K562 (cell line): ENCODE data around the gene C1orf105. TPM values are rescaled to one million over a fixed set of nuclear protein-coding genes. Genes with fewer than 3 reads are reported as not detected.
A peak's percentile ranks its signal among the peaks of the same experiment; 100 is the strongest.

Source experiments
- ATAC-seq: fragments of 200-7000 bp; cut with Tn5 transposase; 3 replicates; pipeline ENCODE4 v1.9.1; 2020; ENCODE audit warnings: moderate library complexity
- BruUV-seq: library from RNA; stranded (reverse); fragments of 400-500 nt; replicated peaks from 2 replicates; lab custom pipeline; 2021; lab: Mats Ljungman, UMichigan
- CTCF ChIA-PET: fragments of 300-600 bp; formaldehyde crosslinking; extraction: SDS; loops from one replicate; lab custom pipeline; 2021; ENCODE audit warnings: low intra/inter-chr PET ratio; lab: Yijun Ruan, JAX
- POLR2A ChIA-PET: fragments of 300-600, 350-650 bp; sonication (Branson Sonifier 250); formaldehyde crosslinking; extraction: SDS; loops from one replicate; lab custom pipeline; 2021; ENCODE audit warnings: antibody characterized with exemption, inconsistent platforms; lab: Yijun Ruan, JAX
- DNase-seq, 4 experiments: peaks; one replicate each; pipeline versions ENCODE4 v3.0.0 to v3.0.0-alpha.2; 2011 to 2018; ENCODE audit warnings: low spot score in 3 of 4, mixed read lengths in 3 of 4; ENCODE audit errors: extremely low read depth in 1 of 4
- FAIRE-seq: peaks from 2 replicates; lab custom pipeline; 2011; peaks lifted over from hg19 to GRCh38; lab: Jason Lieb, UNC
- H2AFZ ChIP-seq: 2 replicates; pipeline ENCODE4 v1.6.0; 2011; ENCODE audit warnings: low read depth, low read length, control low read depth, inconsistent platforms
- H3K27ac ChIP-seq: fragments of 200-600 bp; 3 replicates; pipeline ENCODE4 v1.8.0; 2011; ENCODE audit warnings: low read depth, mild to moderate bottlenecking, control low read depth, inconsistent platforms, low read length, moderate library complexity, mixed read lengths; ENCODE audit errors: extremely low read depth
- H3K27me3 ChIP-seq, 2 experiments: fragments of 300-600 bp in 1 of 2; 2 replicates in 1 of 2; 3 replicates in 1 of 2; pipeline versions ENCODE4 v1.6.0 to v1.8.0; 2011; ENCODE audit warnings: inconsistent platforms in 2 of 2, low read length in 2 of 2, mild to moderate bottlenecking in 1 of 2, mixed read lengths in 1 of 2, moderate library complexity in 1 of 2; ENCODE audit not compliant: control insufficient read depth in 2 of 2, insufficient read depth in 2 of 2
- H3K36me3 ChIP-seq: fragments of 300-600 bp; 3 replicates; pipeline ENCODE4 v1.8.0; 2011; ENCODE audit warnings: mild to moderate bottlenecking, low read length, inconsistent platforms; ENCODE audit not compliant: control insufficient read depth, insufficient read depth
- H3K4me1 ChIP-seq, 2 experiments: fragments of 200-600 bp in 1 of 2; replicated peaks in 1 of 2; 2 replicates in 1 of 2; 3 replicates in 1 of 2; pipeline versions ENCODE4 v1.5.1 to v1.8.0; 2011; ENCODE audit warnings: inconsistent platforms in 2 of 2, low read length in 2 of 2, mild to moderate bottlenecking in 1 of 2, mixed read lengths in 1 of 2, moderate library complexity in 1 of 2; ENCODE audit not compliant: control insufficient read depth in 2 of 2, insufficient read depth in 2 of 2
- H3K4me2 ChIP-seq: 2 replicates; pipeline ENCODE4 v1.6.1; 2011; ENCODE audit warnings: low read length, control low read depth, inconsistent platforms, mixed read lengths; ENCODE audit not compliant: insufficient read depth
- H3K4me3 ChIP-seq: fragments of 200-600 bp; sonication (generic), shearing (Covaris generic); 2 replicates; pipeline ENCODE4 v1.5.1; 2016; ENCODE audit warnings: control low read depth, inconsistent platforms
- H3K79me2 ChIP-seq: fragments of 200-600 bp; 3 replicates; pipeline ENCODE4 v1.8.0; 2011; ENCODE audit warnings: low read length, inconsistent platforms; ENCODE audit not compliant: control insufficient read depth, insufficient read depth
- H3K9ac ChIP-seq, 2 experiments: 2 replicates each; pipeline versions ENCODE4 v1.6.0 to v1.6.1; 2011; ENCODE audit warnings: low read depth in 2 of 2, low read length in 2 of 2, control low read depth in 1 of 2, inconsistent platforms in 1 of 2, mild to moderate bottlenecking in 1 of 2, mixed read lengths in 1 of 2; ENCODE audit not compliant: insufficient read depth in 1 of 2
- H3K9me1 ChIP-seq: one replicate; pipeline ENCODE4 v1.6.0; 2011; ENCODE audit warnings: inconsistent platforms, mild to moderate bottlenecking, low read length, moderate library complexity; ENCODE audit not compliant: control insufficient read depth, insufficient read depth
- H3K9me3 ChIP-seq: replicated peaks from 2 replicates; pipeline ENCODE4 v1.5.1; 2011; ENCODE audit warnings: low read depth, low read length, inconsistent platforms; ENCODE audit not compliant: control insufficient read depth, insufficient read depth
- H4K20me1 ChIP-seq: replicated peaks from 2 replicates; pipeline ENCODE4 v1.6.1; 2011; ENCODE audit warnings: low read length, inconsistent platforms, mixed read lengths; ENCODE audit not compliant: control insufficient read depth, insufficient read depth
- JUN ChIP-seq, 2 experiments: sonication (generic) in 1 of 2; formaldehyde crosslinking in 1 of 2; IDR thresholded peaks; 2 replicates each; pipeline versions ENCODE4 v1.6.1 to v1.8.0; 2012 to 2022; ENCODE audit warnings: borderline replicate concordance in 2 of 2, mild to moderate bottlenecking in 2 of 2, improper control_type of control experiment in 1 of 2, low read depth in 1 of 2, low read length in 1 of 2, missing genetic modification reagents in 1 of 2
- WGBS: fragments of 100-300 bp; shearing (Covaris generic); methylation state at CpG from one replicate; pipeline ENCODE4 v1.1.6; 2016; ENCODE audit warnings: low coverage, mixed read lengths; ENCODE audit not compliant: insufficient coverage; ENCODE audit errors: missing lambda C conversion rate; 5-methylcytosine and 5-hydroxymethylcytosine counted together
- in situ Hi-C: fragments of 300-500 bp; cut with MboI; formaldehyde crosslinking; loops from 4 replicates; pipeline ENCODE4 v1.15.0; 2018; ENCODE audit warnings: inconsistent platforms, mixed read lengths
- intact Hi-C: fragments of 100-400 bp; cut with micrococcal nuclease; formaldehyde crosslinking; loops from 2 replicates; pipeline ENCODE4 v1.14.2; 2022
- polyA plus RNA-seq, 8 experiments: library from polyadenylated mRNA; depleted of rRNA in 4 of 8; stranded (reverse) in 5 of 8; unstranded in 3 of 8; fragments of >200 nt; fragmentation: Nextera tagmentation in 2 of 8; fragmentation: Illumina TruSeq in 1 of 8; extraction: Ambion mirVana in 2 of 8; extraction: Trizol in 1 of 8; gene quantifications; 2 replicates each; pipeline versions ENCODE4 v1.2.1 to v1.2.3, GENCODE V29; 2011 to 2014; ENCODE audit warnings: inconsistent platforms in 1 of 8, missing spikeins in 1 of 8
- total RNA-seq, 7 experiments: library from RNA; depleted of rRNA in 6 of 7; stranded (reverse); fragments of >200 nt in 6 of 7; fragmentation: Illumina TruSeq in 2 of 7; extraction: Trizol in 2 of 7; gene quantifications; 2 replicates each; pipeline versions ENCODE4 v1.2.1 to v1.2.3, GENCODE V29; 2011 to 2021; ENCODE audit warnings: low replicate concordance in 1 of 7
- TF ChIP-seq, protein P1 (sequence below), 2 experiments: IDR thresholded peaks in 1 of 2; conservative IDR thresholded peaks in 1 of 2; 2 replicates each; pipeline ENCODE4 v1.6.1; 2016; ENCODE audit warnings: low read depth in 2 of 2, mild to moderate bottlenecking in 1 of 2, missing compliant biosample characterization in 1 of 2, missing genetic modification characterization in 1 of 2, moderate library complexity in 1 of 2

Gene C1orf105
- total and polyA plus RNA-seq, 9 of the 15 experiments (the other 6 are each of a cell fraction or from before 2014, with no cell fraction given): 0.08 TPM; not detected in 8

GRCh38 chr1:172393354-172393753 is 27.1 kb upstream of the C1orf105 start:
- ATAC-seq (no peak), FAIRE-seq (no peak), DNase-seq (no peak)
- Histone ChIP-seq H3K4me3 (no peak overlapping the region), H2AFZ (no peak overlapping the region), H3K79me2 (no peaks in the 10 kb centered on the region), H3K9me1 (no peaks in the 10 kb centered on the region), H3K4me2 (no peak overlapping the region), H3K27me3 (peaks cover 5 to 11% of the 10 kb centered on the region in 2 experiments; a peak in 3 of 5 replicates), H3K4me1 (no peaks in the 10 kb centered on the region), H4K20me1 (no peaks in the 10 kb centered on the region), H3K27ac (no peak overlapping the region), H3K36me3 (no peaks in the 10 kb centered on the region), H3K9ac (no peak overlapping the region), H3K9me3 (no peaks in the 10 kb centered on the region)
- TF ChIP-seq, protein P1, sequence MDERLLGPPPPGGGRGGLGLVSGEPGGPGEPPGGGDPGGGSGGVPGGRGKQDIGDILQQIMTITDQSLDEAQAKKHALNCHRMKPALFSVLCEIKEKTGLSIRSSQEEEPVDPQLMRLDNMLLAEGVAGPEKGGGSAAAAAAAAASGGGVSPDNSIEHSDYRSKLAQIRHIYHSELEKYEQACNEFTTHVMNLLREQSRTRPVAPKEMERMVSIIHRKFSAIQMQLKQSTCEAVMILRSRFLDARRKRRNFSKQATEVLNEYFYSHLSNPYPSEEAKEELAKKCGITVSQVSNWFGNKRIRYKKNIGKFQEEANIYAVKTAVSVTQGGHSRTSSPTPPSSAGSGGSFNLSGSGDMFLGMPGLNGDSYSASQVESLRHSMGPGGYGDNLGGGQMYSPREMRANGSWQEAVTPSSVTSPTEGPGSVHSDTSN (CRISPR knock-in tag; IDR thresholded peaks at IDR 0.05; ENCODE audit: low read depth): no peak
- TF ChIP-seq, protein P1 (tag; conservative IDR thresholded peaks at IDR 0.05; ENCODE audit: low read depth): peak; percentile 76
- TF ChIP-seq JUN (IDR thresholded peaks at IDR 0.05; ENCODE audit: borderline replicate concordance, low read depth, low read length) (no peak), JUN (CRISPR knock-in tag; IDR thresholded peaks at IDR 0.05; ENCODE audit: borderline replicate concordance) (no peak)
- intact Hi-C loops (loop anchor here (10.0 kb wide), 1 partner anchor 739 kb away; the partner anchor contains the start of gene MYOC), in situ Hi-C loops (loop anchor here (10.0 kb wide), 1 partner anchor 589 kb away; no protein-coding TSS in a partner anchor)
- no TSS peak for BruUV-seq
- ChIA-PET POLR2A (no interaction called here), CTCF (no interaction called here)
- WGBS: 1% methylated on average over 5 of the region's 5 CpGs
